HEK293T (cell line): ENCODE measurements around the gene MAPK8IP3.

Source experiments
- CTCF ChIA-PET: fragments of 350-600 bp; formaldehyde crosslinking; extraction: SDS; loops from one replicate; lab custom pipeline; 2021; ENCODE audit warnings: antibody characterized with exemption, inconsistent platforms; lab: Yijun Ruan, JAX
- POLR2A ChIA-PET: fragments of 350-600 bp; formaldehyde crosslinking; extraction: SDS; loops from one replicate; lab custom pipeline; 2020; ENCODE audit warnings: antibody characterized with exemption, inconsistent platforms; lab: Yijun Ruan, JAX
- DNase-seq: peaks from one replicate; pipeline ENCODE4 v3.0.0; 2012; ENCODE audit warnings: mixed read lengths; ENCODE audit errors: extremely low spot score
- ARNT ChIP-seq: fragments of 450-650 bp; IDR thresholded peaks from 2 replicates; pipeline ENCODE4 v1.6.1; 2017; ENCODE audit warnings: mild to moderate bottlenecking
- BHLHE40 ChIP-seq: fragments of 450-650 bp; IDR thresholded peaks from 2 replicates; pipeline ENCODE4 v1.6.1; 2016; ENCODE audit warnings: mild to moderate bottlenecking, moderate library complexity, borderline replicate concordance
- CTBP1 ChIP-seq: fragments of 450-650 bp; IDR thresholded peaks from 2 replicates; pipeline ENCODE4 v1.6.1; 2016; ENCODE audit warnings: borderline replicate concordance
- ELF4 ChIP-seq: fragments of 450-650 bp; IDR thresholded peaks from 2 replicates; pipeline ENCODE4 v1.6.1; 2017; ENCODE audit warnings: antibody characterized with exemption
- FOXA1 ChIP-seq: fragments of 450-650 bp; IDR thresholded peaks from 2 replicates; pipeline ENCODE4 v1.6.1; 2016; ENCODE audit warnings: mild to moderate bottlenecking
- FOXK2 ChIP-seq: fragments of 450-650 bp; IDR thresholded peaks from 2 replicates; pipeline ENCODE4 v1.6.1; 2016; ENCODE audit warnings: mild to moderate bottlenecking
- FOXM1 ChIP-seq: fragments of 450-650 bp; IDR thresholded peaks from 2 replicates; pipeline ENCODE4 v1.6.1; 2017; ENCODE audit warnings: mild to moderate bottlenecking, borderline replicate concordance
- HDGF ChIP-seq: fragments of 450-650 bp; IDR thresholded peaks from 2 replicates; pipeline ENCODE4 v1.6.1; 2017; ENCODE audit warnings: antibody characterized with exemption, borderline replicate concordance
- L3MBTL2 ChIP-seq: fragments of 450-650 bp; conservative IDR thresholded peaks from 2 replicates; pipeline ENCODE4 v1.6.1; 2016; ENCODE audit warnings: mild to moderate bottlenecking
- LEF1 ChIP-seq: fragments of 450-650 bp; IDR thresholded peaks from 2 replicates; pipeline ENCODE4 v1.6.1; 2017; ENCODE audit warnings: mild to moderate bottlenecking, borderline replicate concordance
- NFRKB ChIP-seq: fragments of 450-650 bp; IDR thresholded peaks from 2 replicates; pipeline ENCODE4 v1.6.1; 2016; ENCODE audit warnings: mild to moderate bottlenecking, moderate library complexity
- PKNOX1 ChIP-seq: fragments of 450-650 bp; IDR thresholded peaks from 2 replicates; pipeline ENCODE4 v1.6.1; 2016
- SP1 ChIP-seq: fragments of 450-650 bp; IDR thresholded peaks from 2 replicates; pipeline ENCODE4 v1.6.1; 2017
- SUZ12 ChIP-seq: fragments of 450-650 bp; IDR thresholded peaks from 2 replicates; pipeline ENCODE4 v1.6.1; 2016; ENCODE audit warnings: mild to moderate bottlenecking
- TARDBP ChIP-seq: fragments of 450-650 bp; IDR thresholded peaks from 2 replicates; pipeline ENCODE4 v1.6.1; 2016
- ZNF384 ChIP-seq: fragments of 450-650 bp; IDR thresholded peaks from 2 replicates; pipeline ENCODE4 v1.6.1; 2016

The MAPK8IP3 gene

GRCh38 chr16:1709356-1709755 is 3.4 kb downstream of the MAPK8IP3 start:
- ChIA-PET CTCF (interaction anchor here (1.1 kb wide), 1 partner anchor 16 kb away, joined by 4 read pairs; no protein-coding TSS in a partner anchor), POLR2A (interaction anchor here (0.6 to 1.6 kb wide), 5 partner anchors 9 to 99 kb away, joined by 3 to 8 read pairs (median 6); partner anchors contain the start of genes NUBP2 and SPSB3)
- no peak for TF ChIP-seq SUZ12
- TF ChIP-seq L3MBTL2: no peak
- no peak for TF ChIP-seq LEF1
- no peak for TF ChIP-seq ARNT
- TF ChIP-seq SP1: no peak
- no peak for TF ChIP-seq CTBP1
- TF ChIP-seq PKNOX1: no peak
- TF ChIP-seq FOXA1: no peak
- TF ChIP-seq FOXM1: no peak
- no peak for TF ChIP-seq NFRKB
- no peak for TF ChIP-seq ZNF384
- no peak for TF ChIP-seq FOXK2
- no peak for DNase-seq

GRCh38 chr16:1710811-1711507 is 5.0 kb downstream of the MAPK8IP3 start:
- no peak for DNase-seq
- ChIA-PET POLR2A (interaction anchor here (0.7 kb wide), 1 partner anchor 12 kb away, joined by 3 read pairs; no protein-coding TSS in a partner anchor), CTCF (no interaction called here)
- TF ChIP-seq TARDBP: no peak
- TF ChIP-seq ARNT: no peak
- no peak for TF ChIP-seq HDGF
- no peak for TF ChIP-seq L3MBTL2
- no peak for TF ChIP-seq LEF1
- no peak for TF ChIP-seq FOXA1
- TF ChIP-seq ZNF384: no peak
- no peak for TF ChIP-seq CTBP1
- no peak for TF ChIP-seq BHLHE40
- no peak for TF ChIP-seq FOXM1
- no peak for TF ChIP-seq ELF4
- no peak for TF ChIP-seq SP1

GRCh38 chr16:1712791-1713261 is 6.8 kb downstream of the MAPK8IP3 start:
- CTCF ChIA-PET: interaction anchor here (1.6 kb wide), 1 partner anchor 11 kb away, joined by 4 read pairs; no protein-coding TSS in a partner anchor
- no peak for TF ChIP-seq TARDBP
- no peak for TF ChIP-seq ELF4
- no peak for TF ChIP-seq FOXA1
- TF ChIP-seq BHLHE40: no peak
- no peak for TF ChIP-seq ZNF384
- TF ChIP-seq CTBP1: no peak
- TF ChIP-seq HDGF: no peak
- TF ChIP-seq FOXK2: no peak
- no peak for TF ChIP-seq NFRKB
- TF ChIP-seq L3MBTL2: no peak
- no peak for TF ChIP-seq ARNT
- no peak for TF ChIP-seq LEF1
- TF ChIP-seq SUZ12: no peak
- no peak for TF ChIP-seq PKNOX1
- no peak for TF ChIP-seq FOXM1
- DNase-seq: no peak
- POLR2A ChIA-PET: no interaction called here

- no peak for TF ChIP-seq LEF1
- TF ChIP-seq FOXM1: no peak
- TF ChIP-seq SUZ12: no peak
- no peak for TF ChIP-seq HDGF
- no peak for TF ChIP-seq ARNT
- TF ChIP-seq NFRKB: no peak
- no peak for TF ChIP-seq BHLHE40
- TF ChIP-seq ELF4: no peak
- ChIA-PET CTCF (interaction anchor here (1.6 kb wide), 1 partner anchor 10 kb away, joined by 4 read pairs; no protein-coding TSS in a partner anchor), POLR2A (no interaction called here)
- DNase-seq: no peak
Measured at GRCh38 chr16:1713331-1713730, 7.3 kb downstream of the MAPK8IP3 start.

- TF ChIP-seq PKNOX1 (no peak), FOXA1 (no peak), FOXK2 (no peak), ARNT (no peak), NFRKB (no peak), ELF4 (no peak), HDGF (no peak), CTBP1 (no peak), LEF1 (no peak), ZNF384 (no peak), L3MBTL2 (no peak), TARDBP (no peak), SP1 (no peak), SUZ12 (no peak), FOXM1 (no peak), BHLHE40 (no peak)
Measured at GRCh38 chr16:1713933-1714332, 7.9 kb downstream of the MAPK8IP3 start.

More at GRCh38 chr16:1713933-1714332, 7.9 kb downstream of the MAPK8IP3 start:
- ChIA-PET CTCF (interaction anchor here (1.6 kb wide), 1 partner anchor 9 kb away, joined by 4 read pairs; no protein-coding TSS in a partner anchor), POLR2A (no interaction called here)
- DNase-seq: no peak
